Brain microvascular endothelial cell (primary cell): ENCODE data around the gene C1orf167.

Experiments
- DNase-seq: peaks from one replicate; pipeline ENCODE4 v3.0.0-alpha.2; 2020
- H3K27ac ChIP-seq: fragments of 250-450 bp; sonication (Bioruptor Pico); 2 replicates; pipeline ENCODE4 v1.5.1; 2020; ENCODE audit warnings: mild to moderate bottlenecking, moderate library complexity
- H3K27me3 ChIP-seq: fragments of 250-450 bp; sonication (Bioruptor Pico); replicated peaks from 2 replicates; pipeline ENCODE4 v1.5.1; 2020; ENCODE audit warnings: mild to moderate bottlenecking
- H3K36me3 ChIP-seq: fragments of 250-450 bp; sonication (Bioruptor Pico); replicated peaks from 2 replicates; pipeline ENCODE4 v1.5.1; 2020; ENCODE audit warnings: mild to moderate bottlenecking
- H3K4me3 ChIP-seq: 2 replicates; pipeline ENCODE4 v1.5.1; 2011; ENCODE audit warnings: low read depth, mild to moderate bottlenecking, control low read depth, low read length, moderate library complexity
- CTCF ChIP-seq: IDR thresholded peaks from 2 replicates; pipeline ENCODE4 v1.5.1; 2011; ENCODE audit warnings: low read depth, mild to moderate bottlenecking, moderate library complexity, low read length, control low read depth, inconsistent platforms; ENCODE audit errors: missing control alignments
- in situ Hi-C: cut with HindIII; loops from 2 replicates; pipeline ENCODE4 v1.10.0; 2017; ENCODE audit warnings: low sequenced_read_pairs, low pct_ligation_motif_present

The C1orf167 gene

GRCh38 chr1:11787804-11788436, 25.9 kb downstream of the C1orf167 start:
- H3K36me3 ChIP-seq: no peaks in the 10 kb centered on the region
- in situ Hi-C loops: no loop called here

GRCh38 chr1:11788549-11789053, 26.6 kb downstream of the C1orf167 start:
- Histone ChIP-seq H3K27ac (no peak overlapping the region), H3K36me3 (no peaks in the 10 kb centered on the region), H3K4me3 (no peak overlapping the region), H3K27me3 (no peaks in the 10 kb centered on the region)
- no peak for TF ChIP-seq CTCF
- DNase-seq: no peak
- in situ Hi-C loops: no loop called here

More at GRCh38 chr1:11787804-11788436, 25.9 kb downstream of the C1orf167 start:
- Histone ChIP-seq H3K27ac (no peak overlapping the region), H3K27me3 (no peaks in the 10 kb centered on the region), H3K4me3 (no peak overlapping the region)
- no peak for TF ChIP-seq CTCF
- no peak for DNase-seq

- Histone ChIP-seq H3K36me3 (peaks cover 2% of the 10 kb centered on the region), H3K4me3 (no peak overlapping the region), H3K27ac (no peak overlapping the region)
Observed at GRCh38 chr1:11789126-11790067, 27.4 kb downstream of the C1orf167 start.

GRCh38 chr1:11790101-11790879, 28.3 kb downstream of the C1orf167 start:
- no peak for TF ChIP-seq CTCF
- no peak overlapping the region for H3K4me3 ChIP-seq
- H3K36me3 ChIP-seq: peaks cover 2% of the 10 kb centered on the region
- in situ Hi-C loops: no loop called here
- no peak for DNase-seq
- no peaks in the 10 kb centered on the region for H3K27me3 ChIP-seq
- H3K27ac ChIP-seq: peak overlapping the region; percentile 13

More at GRCh38 chr1:11789126-11790067, 27.4 kb downstream of the C1orf167 start:
- in situ Hi-C loops: no loop called here
- no peak for DNase-seq
- TF ChIP-seq CTCF: no peak
- no peaks in the 10 kb centered on the region for H3K27me3 ChIP-seq

GRCh38 chr1:11790880-11791715, 29.1 kb downstream of the C1orf167 start:
- H3K4me3 ChIP-seq: no peak overlapping the region
- H3K27me3 ChIP-seq: no peaks in the 10 kb centered on the region
- peaks cover 5% of the 10 kb centered on the region for H3K36me3 ChIP-seq
- peak overlapping the region; percentile 13 for H3K27ac ChIP-seq
- peak; percentile 82 for DNase-seq
- no peak for TF ChIP-seq CTCF
- in situ Hi-C loops: no loop called here
